Left cardiac atrium (tissue), 4 donors: ENCODE results near the gene LRFN2. TPM values are rescaled to one million over a fixed set of nuclear protein-coding genes. Genes with fewer than 3 reads are reported as not detected.

Experiments
- ATAC-seq, 2 donors: fragments of 200-7000 bp; cut with Tn5 transposase; one replicate each; pipeline ENCODE4 v1.9.1; 2020; ENCODE audit warnings: mild to moderate bottlenecking in 2 of 2, moderate library complexity in 2 of 2
- DNase-seq: peaks from one replicate; pipeline ENCODE4 v3.0.0-alpha.2; 2020
- intact Hi-C, 2 donors: fragments of 100-400 bp; cut with DNase I; formaldehyde crosslinking; loops; one replicate each; pipeline versions ENCODE4 v1.14.1 to v1.15.1; 2022 to 2023
- total RNA-seq, 2 donors: library from RNA; stranded (reverse); fragmentation: NEBNext Ultra II Directional; extraction: Animal tissue kit (Norgen Biotek cat#: 25700); gene quantifications; one replicate each; pipeline ENCODE4 v1.2.1, GENCODE V29; 2021
- donor health status: DM: no; HTN: yes; CAD: no.
- donor health status: DM: no; HTN: yes; CAD: no; lungs with severe emphysema.
- donor health status: DM: yes; HTN: yes; CAD: no.
- donor health status: Dilated cardiomyopathy.

LRFN2 gene
- total RNA-seq, 2 donors from 2014 or later: not detected

GRCh38 chr6:40456390-40457013 is 130.7 kb downstream of the LRFN2 start:
- intact Hi-C loops: no loop called here
- ATAC-seq (no peak), DNase-seq (no peak)

DNA sequence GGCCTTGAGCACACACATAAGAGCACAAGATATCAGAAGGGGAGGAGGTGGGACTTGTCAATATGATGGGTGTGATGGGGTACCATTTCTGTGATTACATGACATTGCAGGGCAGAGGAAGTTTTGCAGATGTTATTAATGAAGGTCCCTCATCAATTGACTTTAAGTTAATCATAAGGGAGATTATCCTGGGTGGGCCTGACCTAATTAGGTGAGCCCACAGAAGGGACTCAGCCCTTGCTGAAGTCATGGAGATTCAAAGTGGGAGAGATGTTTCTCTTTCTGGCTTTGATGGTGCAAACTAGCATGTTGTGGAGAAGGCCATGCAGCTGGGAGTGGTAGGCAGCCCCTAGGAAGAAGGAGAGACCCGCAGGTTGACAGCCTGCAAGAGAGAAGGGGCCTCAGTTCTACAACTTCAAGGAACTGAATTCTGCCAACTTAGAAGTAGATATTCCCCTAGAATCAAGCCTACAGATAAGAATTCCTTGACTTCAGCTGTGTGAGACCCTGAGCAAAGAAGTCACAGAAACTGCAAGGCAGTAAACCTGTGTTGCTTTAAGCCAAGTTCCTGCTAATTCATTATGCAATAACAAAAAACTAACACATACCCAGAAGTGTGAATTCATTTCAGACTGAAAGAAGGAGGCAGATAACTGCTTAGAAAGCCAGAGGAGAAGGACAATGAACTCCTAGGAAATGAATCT is 131.3 kb downstream of the LRFN2 start:
- intact Hi-C loops: no loop called here
- no peak for ATAC-seq

GRCh38 chr6:40450483-40450882 is 136.7 kb downstream of the LRFN2 start:
- DNase-seq (no peak), ATAC-seq (no peak)
- intact Hi-C loops: no loop called here

More for the DNA sequence above, 131.3 kb downstream of the LRFN2 start:
- no peak for DNase-seq

- ATAC-seq (no peak), DNase-seq (no peak)
- intact Hi-C loops: no loop called here
These were observed 142.4 kb downstream of the LRFN2 start for GRCh38 chr6:40444811-40445210.

- ATAC-seq (no peak), DNase-seq (no peak)
- intact Hi-C loops: no loop called here
These were observed 142.9 kb downstream of the LRFN2 start for GRCh38 chr6:40444312-40444711.

- no peak for ATAC-seq
- no peak for DNase-seq
- intact Hi-C loops: no loop called here
These were observed 143.3 kb downstream of the LRFN2 start for GRCh38 chr6:40443842-40444241.

DNA sequence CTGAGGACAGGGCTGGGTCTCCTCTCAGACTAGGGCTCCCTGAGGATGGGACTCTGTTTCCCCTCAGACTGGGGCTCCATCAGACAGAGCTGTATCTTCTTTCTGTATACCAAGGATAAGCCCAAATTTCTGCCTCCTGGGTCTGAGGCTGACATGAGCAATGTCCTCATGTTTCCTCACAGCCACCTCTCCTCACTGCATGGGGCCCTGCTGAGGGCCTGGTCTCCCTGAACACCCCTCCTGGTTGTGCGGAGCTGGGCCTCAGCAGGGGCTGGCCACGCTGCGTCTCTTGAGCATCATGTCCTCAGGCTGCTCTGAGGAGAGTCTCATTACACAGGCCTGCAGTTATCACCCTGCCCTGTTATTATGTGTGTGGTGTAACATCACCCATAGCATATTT is 144.6 kb downstream of the LRFN2 start:
- no peak for ATAC-seq
- DNase-seq: no peak
- intact Hi-C loops: no loop called here

DNA sequence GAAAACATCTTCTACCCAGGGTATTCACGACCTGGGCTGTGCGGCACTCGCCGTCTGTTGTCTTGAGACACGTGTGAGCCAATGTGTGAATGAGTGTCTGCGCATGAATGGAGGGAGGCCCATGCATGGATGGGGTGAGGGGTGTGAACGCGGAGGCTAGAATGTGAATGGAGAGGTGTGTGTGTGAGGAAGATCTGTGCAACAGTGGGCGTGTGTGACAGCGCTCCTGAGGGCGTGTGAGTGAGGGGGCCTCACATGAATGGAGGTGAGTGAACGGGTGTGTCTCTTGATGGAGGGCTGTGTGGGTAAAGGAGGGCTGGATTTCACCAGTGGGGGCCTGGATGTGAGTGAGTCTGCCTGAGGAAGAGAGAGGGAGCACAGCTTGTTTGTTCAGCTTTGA is 146.0 kb downstream of the LRFN2 start:
- ATAC-seq (no peak), DNase-seq (no peak)
- intact Hi-C loops: no loop called here

- intact Hi-C loops: no loop called here
- DNase-seq (no peak), ATAC-seq (no peak)
These were observed 147.1 kb downstream of the LRFN2 start for GRCh38 chr6:40440053-40440452.

DNA sequence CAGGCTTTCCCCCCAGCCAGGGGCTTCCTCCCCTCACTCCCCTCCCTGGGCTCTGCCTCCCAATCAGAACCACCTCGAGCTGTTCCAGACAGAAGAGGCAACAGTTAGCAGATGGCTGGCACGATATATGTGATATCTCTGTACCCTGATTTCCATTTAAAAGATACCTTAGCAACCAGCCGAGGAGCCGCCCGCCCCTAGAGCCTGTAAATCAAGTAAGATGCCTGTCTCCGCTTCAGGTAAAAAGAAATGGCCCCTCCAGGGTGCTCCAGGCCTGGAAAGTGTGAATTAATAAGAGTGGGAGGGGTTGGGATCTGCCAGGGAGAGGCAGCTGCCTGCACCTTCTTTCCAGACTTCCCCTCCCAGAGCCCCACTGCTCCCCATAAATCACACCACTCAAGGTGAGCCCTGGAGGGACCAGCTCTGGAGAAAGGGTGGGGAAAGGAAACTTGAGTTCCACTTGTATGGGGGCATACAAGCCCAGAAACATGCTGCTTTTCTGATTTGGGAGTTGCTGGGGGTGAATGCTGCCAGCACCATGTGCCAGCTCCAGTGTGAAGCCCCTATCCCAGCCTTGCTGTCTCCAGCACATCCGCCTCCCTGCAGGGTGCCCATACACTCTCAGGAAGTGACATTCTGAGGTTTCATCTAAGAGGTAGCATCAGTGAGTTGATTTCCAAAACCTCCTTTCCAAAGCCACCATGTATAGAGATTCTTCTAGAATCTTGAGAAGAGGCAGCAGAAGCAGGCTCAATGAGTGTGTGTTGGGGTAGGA is 148.0 kb downstream of the LRFN2 start:
- no peak for ATAC-seq
- no peak for DNase-seq
- intact Hi-C loops: no loop called here

GRCh38 chr6:40438246-40438887 is 148.8 kb downstream of the LRFN2 start:
- no peak for DNase-seq
- ATAC-seq: no peak
- intact Hi-C loops: no loop called here

DNA sequence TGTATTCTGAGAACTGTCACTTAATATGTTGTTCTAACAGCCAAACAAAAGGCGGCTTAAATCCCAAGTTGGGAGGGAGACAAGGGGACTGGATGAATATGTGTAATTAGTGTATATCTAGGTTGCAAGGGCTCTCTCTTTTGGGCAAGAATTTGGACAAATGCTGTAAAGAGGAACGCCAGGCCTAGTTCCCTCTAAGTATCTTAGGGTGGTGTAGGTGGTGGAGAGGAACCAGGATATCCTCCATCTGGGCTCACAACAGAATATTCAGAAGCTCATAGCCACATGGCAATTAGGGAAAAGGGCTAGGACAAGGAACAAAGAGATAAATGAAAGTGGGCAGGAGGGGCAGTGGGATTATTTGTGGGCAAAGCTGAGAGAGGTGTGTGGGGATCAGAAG is 149.5 kb downstream of the LRFN2 start:
- DNase-seq (no peak), ATAC-seq (no peak)
- intact Hi-C loops: no loop called here

- intact Hi-C loops: no loop called here
- DNase-seq: no peak
- ATAC-seq: peak in 1 of 2 donors; percentile 31
These were observed 150.2 kb downstream of the LRFN2 start for GRCh38 chr6:40436685-40437604.

GRCh38 chr6:40432982-40433381 is 154.2 kb downstream of the LRFN2 start:
- DNase-seq (no peak), ATAC-seq (no peak)
- intact Hi-C loops: no loop called here

- no peak for ATAC-seq
- intact Hi-C loops: no loop called here
- DNase-seq: no peak
These were observed 155.5 kb downstream of the LRFN2 start for GRCh38 chr6:40431706-40432105.

DNA sequence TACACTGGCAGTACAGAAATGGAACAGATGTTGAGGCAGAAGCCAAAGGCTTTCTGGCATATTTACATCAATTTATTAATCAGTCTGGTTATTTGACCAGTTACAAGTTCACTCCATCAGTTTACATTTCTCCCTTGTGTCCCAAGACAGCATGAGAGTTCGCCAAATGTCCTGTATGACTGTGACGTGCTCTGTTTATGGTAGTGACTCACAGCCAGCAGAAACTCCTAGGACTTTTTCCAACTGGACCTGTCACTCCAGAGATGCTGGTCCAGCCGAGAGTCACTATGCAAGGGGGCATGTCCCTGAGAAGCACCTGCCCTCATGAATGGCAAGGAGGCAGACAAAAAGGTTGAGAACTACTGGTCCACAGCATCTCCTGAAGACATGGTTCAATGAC is 160.0 kb downstream of the LRFN2 start:
- DNase-seq (no peak), ATAC-seq (peak in 1 of 2 donors; percentile 26)
- intact Hi-C loops: no loop called here

- intact Hi-C loops: no loop called here
- DNase-seq (no peak), ATAC-seq (no peak)
These were observed 160.7 kb downstream of the LRFN2 start for GRCh38 chr6:40426346-40427066.

DNA sequence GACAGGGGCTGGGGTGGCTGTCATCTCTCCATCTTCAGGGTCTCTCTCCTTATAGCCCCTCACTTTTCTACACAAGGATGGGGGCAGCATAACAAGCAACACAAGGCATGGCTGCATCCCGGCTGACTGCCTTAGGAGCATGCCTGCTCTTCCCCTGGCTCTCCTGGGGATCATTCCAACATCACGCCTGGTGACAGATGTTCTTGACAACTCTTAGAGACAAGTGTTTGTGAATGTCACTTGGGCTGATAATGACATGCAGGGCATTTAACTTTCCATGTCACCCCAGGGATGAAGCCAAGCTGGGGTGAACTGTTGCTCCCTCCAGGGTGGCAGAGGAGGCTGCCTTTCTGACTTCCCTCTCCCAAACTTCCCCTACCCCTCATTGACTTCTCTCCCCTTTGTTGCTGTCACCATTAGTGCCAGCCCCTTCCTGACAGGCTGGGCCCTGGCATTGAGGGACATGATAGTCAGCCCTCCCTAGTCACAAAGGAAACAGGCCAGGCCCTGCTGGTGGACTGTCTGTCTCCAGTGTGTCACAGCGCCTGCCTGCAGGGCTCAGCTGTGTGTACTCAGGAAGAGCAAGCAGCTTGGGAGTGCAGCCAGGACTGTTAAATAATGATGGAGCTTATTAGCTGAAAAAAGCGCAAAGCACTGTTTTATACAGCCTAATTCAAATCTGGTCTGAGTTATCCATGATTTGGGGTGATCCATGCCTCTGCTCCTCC is 161.8 kb downstream of the LRFN2 start:
- DNase-seq (peak; percentile 41), ATAC-seq (peak; percentile 89 to 92)
- intact Hi-C loops: no loop called here
